GM18951 (cell line): Measurements from ENCODE around the gene ARHGEF17.

Experiments used
- POLR2A ChIP-seq: IDR thresholded peaks from 4 replicates; pipeline ENCODE4 v1.6.1; 2011; ENCODE audit warnings: mild to moderate bottlenecking; ENCODE audit not compliant: insufficient read length, insufficient read depth; ENCODE audit errors: extremely low read depth
- in situ Hi-C: fragments of 300-500 bp; cut with MboI; formaldehyde crosslinking; loops from one replicate; pipeline ENCODE4 v1.12.0; 2022; ENCODE audit warnings: low sequenced_read_pairs, mixed read lengths, inconsistent platforms; ENCODE audit not compliant: unreplicated experiment

Gene ARHGEF17

DNA sequence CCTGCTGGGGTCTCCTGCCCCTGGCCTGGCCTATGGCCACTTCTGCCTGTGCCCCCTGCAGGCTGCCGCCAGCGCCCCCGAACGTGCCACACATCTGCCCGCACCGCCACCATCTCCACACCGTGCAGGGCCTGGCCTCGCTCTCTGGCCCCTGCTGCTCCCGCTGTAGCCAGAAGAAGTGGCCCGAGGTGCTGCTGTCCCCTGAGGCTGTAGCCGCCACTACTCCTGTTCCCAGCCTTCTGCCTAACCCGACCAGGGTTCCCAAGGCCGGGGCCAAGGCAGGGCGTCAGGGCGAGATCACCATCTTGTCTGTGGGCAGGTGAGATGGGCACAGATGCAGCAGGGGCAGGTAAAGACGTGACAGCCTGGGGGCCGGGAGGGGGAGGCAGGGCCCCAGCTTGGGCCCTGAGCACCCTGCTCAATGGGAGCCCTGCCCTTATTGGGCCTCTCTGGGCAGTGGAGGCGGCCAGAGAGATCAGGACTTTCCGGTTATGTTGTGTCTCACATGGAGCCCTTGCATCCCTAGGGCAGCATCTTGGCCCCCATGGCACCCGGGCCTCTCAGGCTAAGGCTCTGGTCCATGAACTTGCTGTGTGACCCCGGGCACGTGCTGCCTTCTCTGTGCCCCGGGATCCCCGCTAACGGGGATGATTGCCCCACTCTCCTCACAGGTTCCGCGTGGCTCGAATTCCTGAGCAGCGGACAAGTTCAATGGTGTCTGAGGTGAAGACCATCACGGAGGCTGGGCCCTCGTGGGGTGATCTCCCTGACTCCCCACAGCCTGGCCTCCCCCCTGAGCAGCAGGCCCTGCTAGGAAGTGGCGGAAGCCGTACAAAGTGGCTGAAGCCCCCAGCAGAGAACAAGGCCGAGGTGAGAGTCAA is 86.6 kb downstream of the ARHGEF17 start:
- in situ Hi-C loops: no loop called here
- no peak for TF ChIP-seq POLR2A

DNA sequence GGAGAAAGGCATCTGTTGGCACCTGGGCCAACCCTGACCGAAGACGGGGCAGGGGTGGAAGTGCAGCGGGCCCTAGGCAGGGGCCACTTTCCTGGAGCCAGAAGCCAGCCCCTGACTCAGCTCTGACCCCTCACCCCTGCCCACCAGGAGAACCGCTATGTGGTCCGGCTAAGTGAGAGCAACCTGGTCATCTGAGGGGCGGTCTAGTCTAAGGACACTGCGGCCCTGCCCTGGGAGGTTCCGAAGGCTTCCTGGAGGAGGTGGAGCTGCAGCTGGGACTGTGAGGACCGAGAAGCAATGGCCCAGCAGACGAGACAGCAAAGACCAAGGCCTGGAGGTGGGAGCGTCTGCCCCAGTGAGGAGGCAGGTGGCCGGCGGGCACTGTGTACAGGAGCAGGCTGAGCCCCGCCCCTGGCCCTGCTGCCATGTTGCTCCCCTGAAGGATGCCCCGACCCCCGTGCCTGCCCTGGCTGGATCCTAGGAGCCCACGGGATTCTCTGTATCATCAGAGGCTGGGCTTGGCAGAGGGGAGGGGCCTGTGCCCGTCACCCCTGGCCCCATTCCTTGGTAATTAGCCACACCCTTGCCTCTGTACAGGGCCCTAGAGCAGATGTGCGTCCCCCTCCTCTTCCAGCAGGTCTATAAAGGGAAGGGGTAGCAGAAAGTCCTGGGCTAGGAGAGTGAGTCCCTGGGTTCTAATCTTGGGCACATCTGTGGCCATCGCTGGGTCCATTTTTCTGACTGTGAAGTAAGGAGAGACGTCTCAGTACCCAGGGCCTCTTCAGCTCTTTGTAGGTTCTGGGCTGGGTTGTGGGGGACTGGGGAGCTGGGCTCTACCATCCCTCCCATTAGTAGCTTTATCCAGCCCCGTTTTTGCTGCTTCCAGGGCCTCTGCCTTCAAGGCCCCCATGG is 87.5 kb downstream of the ARHGEF17 start:
- in situ Hi-C loops: no loop called here
- peak; percentile 3 for TF ChIP-seq POLR2A

DNA sequence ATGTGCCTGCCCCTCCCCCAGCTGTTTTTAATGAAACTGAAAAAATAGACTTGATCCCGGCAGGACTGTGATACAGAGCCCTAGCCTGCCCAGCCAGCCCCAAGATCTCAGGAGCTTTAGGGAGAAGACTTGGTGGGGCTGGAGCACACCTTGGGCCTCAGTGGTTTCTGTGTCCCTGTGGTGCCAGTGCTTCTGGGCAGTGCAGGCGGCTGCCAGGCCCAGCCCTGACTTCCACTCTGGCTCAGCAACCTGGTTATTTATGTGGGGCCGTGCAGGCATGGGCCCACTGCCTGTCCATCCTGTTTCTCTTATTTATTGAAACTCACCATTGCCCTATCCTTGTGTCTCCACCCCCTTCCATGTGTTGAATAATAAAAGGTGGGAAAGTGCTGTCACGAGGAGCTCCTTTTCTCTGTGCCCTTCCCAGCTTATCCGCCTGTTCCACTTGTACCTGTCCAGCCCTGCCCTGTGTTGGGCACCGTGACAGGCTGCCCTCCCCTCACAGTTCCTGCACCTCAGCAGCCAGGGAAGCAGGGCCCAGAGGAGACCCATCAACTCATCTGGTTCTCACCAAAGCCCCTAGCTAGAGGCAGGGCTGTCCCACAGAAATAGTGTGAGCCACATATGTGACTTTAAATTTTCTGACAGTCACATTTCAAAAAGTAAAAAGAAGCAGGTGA is 88.3 kb downstream of the ARHGEF17 start:
- in situ Hi-C loops: no loop called here
- peak; percentile 7 for TF ChIP-seq POLR2A

DNA sequence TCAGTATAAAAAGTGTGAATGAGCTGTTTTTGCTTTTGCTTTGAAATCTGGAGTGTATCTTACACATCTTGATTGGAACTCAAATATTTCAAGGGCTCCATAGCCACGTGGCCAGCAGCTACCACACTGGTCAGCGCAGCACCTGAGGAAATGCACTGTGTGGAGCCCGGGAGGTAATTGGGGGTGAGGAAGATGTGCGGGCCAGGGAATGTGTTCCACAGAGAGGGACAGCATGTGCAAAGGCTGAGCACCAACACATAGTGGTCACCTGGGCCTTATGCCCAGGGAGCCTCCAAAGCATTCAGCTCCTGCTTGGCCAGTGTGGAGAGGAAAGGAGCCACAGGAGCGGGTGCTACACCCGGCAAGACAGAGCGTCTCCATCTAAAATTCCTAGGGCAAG is 88.9 kb downstream of the ARHGEF17 start:
- in situ Hi-C loops: no loop called here
- TF ChIP-seq POLR2A: no peak

DNA sequence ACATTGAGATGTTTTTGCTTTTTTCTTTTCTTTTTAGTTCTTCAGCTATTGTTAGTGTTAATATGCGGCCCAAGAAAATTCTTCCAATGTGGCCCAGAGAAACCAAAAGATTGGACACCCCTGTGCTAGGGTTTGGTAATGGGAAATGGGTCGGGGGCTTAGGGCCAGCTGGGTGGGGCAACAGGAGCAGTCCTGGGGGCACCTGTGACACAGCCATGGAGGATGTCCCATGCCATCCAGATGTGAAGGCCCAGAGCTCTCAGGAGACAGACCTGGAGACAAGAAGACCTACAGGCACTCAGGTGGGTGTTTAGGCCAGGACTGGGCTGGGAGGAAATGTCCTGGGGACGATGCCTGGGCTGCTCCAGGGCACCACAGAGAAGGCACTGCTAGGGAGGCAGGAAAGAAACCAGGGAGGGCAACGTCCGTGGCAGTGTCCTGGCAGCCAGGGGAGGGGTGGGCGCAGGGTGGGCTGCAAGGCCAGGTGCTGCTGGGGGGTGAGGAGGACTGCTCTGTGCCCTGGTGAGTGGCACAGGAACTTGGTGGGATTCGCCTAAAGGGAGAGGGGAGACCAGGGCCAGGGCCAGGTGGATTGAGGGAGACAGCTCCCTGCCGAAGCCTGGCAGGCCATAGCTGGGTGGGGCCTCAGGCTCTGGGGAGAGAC is 89.5 kb downstream of the ARHGEF17 start:
- in situ Hi-C loops: no loop called here
- TF ChIP-seq POLR2A: no peak

DNA sequence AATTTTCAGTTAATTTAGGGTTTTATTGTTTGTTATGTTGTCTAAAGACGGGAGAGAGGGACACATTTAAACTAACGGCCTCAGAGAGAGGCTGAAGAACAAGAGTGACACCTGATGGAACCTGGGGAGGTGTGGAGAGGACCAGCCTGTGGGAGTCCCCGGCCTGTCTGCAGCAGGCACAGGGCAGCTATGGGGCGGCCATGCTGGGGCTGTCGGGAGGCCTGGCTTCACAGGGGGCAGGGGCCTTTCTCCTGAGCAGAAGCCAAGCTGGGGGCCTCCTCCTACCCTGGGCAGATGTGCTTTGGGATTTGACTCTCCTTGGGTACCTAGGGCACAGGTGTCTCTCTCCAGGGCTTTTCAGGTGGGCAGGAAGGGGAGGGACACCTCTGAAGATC is 90.1 kb downstream of the ARHGEF17 start:
- no peak for TF ChIP-seq POLR2A
- in situ Hi-C loops: no loop called here

DNA sequence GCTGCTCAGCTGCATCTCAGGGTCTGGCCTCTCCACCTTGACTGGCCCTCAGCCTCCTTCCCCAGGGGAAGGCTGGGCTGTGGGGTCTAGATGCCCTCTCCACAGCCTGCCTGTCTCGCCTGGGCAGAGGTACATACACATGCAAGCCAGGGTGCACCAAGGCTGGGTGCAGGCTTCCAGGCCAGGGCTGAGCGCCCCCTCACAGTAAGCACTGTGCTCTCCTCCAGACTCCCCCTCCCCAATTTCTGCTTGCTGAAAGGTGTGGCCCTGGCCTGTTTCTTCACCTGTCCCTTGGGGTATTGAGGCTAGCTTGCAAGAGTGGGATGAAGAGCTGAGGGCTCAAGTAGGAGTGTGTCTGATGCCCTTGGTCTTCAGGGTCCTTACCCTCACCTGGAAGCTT is 90.6 kb downstream of the ARHGEF17 start:
- TF ChIP-seq POLR2A: peak; percentile 11
- in situ Hi-C loops: no loop called here

DNA sequence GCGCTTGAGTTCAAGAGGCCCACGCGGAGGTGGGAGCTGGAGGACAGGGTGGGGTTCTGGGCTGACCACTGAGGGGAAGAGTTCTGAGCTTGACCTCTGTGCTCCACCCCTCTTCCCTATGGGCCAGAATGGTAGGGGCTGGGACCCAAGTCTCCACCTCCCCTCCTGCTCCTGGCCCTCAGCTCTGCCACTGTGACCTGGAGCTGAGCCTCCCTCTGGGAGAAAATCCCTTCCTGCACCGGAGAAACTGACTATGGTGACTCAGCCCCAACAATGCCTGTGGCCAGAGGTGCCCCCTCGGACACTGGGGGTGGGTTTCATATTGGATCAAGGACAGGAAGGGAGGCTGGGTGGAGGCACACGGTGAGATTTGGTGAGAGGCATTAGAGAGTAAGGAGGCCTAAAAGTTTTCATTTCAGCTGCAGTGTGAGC is 91.1 kb downstream of the ARHGEF17 start:
- peak; percentile 4 for TF ChIP-seq POLR2A
- in situ Hi-C loops: no loop called here

DNA sequence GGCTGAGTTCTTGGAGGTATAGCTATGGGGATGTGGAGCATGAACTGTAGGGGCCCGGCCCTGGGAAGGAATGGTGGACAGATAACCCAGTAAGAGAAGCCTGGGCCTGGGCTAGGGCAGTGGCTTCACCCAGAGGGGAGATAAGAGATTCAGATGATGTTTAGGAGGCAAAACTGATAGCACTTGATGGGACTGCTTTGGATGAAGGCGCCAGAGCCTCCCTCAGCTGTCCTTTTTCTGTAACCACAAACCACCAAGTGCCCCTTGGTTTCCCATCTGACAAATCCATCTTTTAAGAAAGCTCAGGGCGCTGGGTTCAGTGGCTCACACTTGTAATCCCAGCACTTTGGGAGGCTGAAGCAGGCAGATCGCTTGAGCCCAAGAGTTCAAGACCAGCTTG is 91.6 kb downstream of the ARHGEF17 start:
- no peak for TF ChIP-seq POLR2A
- in situ Hi-C loops: no loop called here

DNA sequence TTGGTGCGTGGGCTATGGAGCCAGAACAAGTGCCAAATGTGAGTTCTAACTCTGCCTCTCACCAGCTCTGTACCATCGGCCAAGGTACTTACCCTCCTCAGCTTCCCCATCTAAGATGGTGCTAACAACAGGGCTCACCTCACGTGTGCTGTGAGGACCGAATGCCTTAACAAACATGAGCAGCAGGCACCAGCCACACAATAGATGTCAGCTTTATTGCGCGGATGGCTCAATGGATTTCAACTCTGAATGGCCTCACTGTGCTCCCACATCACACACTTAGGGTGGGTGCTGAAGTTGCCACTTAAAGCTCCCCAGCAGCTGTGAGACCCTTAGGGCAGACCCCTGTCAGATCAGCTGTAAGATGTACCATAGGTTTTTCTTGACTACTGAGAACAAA is 92.2 kb downstream of the ARHGEF17 start:
- TF ChIP-seq POLR2A: no peak
- in situ Hi-C loops: no loop called here

DNA sequence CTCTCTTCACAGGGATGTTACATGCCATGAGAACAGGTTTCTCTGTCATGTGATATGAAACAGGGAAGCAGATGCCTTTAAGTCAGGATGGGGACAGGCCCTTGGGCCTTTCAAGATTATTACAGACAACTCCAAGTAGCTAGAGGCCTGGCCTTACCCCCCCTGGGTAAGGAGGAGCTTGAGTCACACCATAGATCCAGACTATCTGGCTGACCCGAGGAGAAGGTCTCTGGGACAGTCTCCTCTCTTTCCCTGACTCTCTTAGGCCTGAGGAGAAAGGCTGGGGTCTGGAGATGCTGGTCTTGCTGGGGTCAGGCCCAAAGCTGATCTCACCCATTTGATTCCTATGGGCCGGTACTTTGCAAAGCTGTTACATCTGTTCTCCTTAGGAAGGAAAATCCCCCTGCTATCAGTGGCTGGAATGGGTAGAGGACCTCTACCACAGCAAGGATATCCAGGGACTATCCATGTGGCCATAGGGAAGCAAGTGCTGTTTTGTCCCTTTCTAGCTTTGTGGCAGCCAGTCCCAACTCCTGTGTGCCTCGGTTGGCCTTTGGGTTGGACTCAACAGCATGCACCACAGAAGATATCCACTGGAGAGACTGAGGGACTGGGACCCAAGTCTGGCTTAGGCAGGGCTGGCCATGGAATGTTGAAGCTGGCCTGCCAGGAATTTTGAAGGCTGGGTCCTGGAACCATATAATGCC is 93.3 kb downstream of the ARHGEF17 start:
- in situ Hi-C loops: no loop called here
- no peak for TF ChIP-seq POLR2A
